Left renal pelvis (tissue), 4 donors: ENCODE results near the gene NPAS4. TPM values are rescaled to one million over a fixed set of nuclear protein-coding genes. Genes with fewer than 3 reads are reported as not detected.

Experiments
- DNase-seq, 4 donors: peaks; one replicate each; pipeline ENCODE4 v3.0.0-alpha.2; 2013; ENCODE audit warnings: low read depth in 4 of 4, low spot score in 3 of 4
- polyA plus RNA-seq, 4 donors: library from polyadenylated mRNA; unstranded; fragments of 120-200 nt; gene quantifications; one replicate each; pipeline ENCODE4 v1.2.1, GENCODE V29; 2013; ENCODE audit not compliant: insufficient read length in 4 of 4

Gene NPAS4
- polyA plus RNA-seq, 4 donors = 0.19 to 0.57 (median 0.42) TPM

- DNase-seq = no peak
Measured at GRCh38 chr11:66473608-66474515, 53.0 kb downstream of the NPAS4 start.

- no peak for DNase-seq
Measured at GRCh38 chr11:66475349-66476172, 54.7 kb downstream of the NPAS4 start.

Other genes starting within 250 kb of the NPAS4 start
- 10 to 100 TPM; 16.3 to 29.2 (median 18.9) TPM for gene KLC2, start 163.3 kb upstream of the NPAS4 start, polyA plus RNA-seq
- 100 to 1,000 TPM; 103 to 140 (median 121) TPM for gene RAB1B, start 152.4 kb upstream of the NPAS4 start, polyA plus RNA-seq
- gene CNIH2, start 142.9 kb upstream of the NPAS4 start, polyA plus RNA-seq = 1 to 10 TPM; 3.6 to 6.1 (median 4.3) TPM
- gene YIF1A, start 131.9 kb upstream of the NPAS4 start, polyA plus RNA-seq = 10 to 100 TPM; 43.0 to 57.7 (median 51.7) TPM
- not detected for gene TMEM151A, start 129.1 kb upstream of the NPAS4 start, polyA plus RNA-seq
- 100 to 1,000 TPM in 1 of 4 donors, 10 to 100 TPM in 3; 66.3 to 240 (median 72.3) TPM for gene CD248, start 104.0 kb upstream of the NPAS4 start, polyA plus RNA-seq
- 1 to 10 TPM; 1.7 to 3.7 (median 2.5) TPM for gene RIN1, start 84.6 kb upstream of the NPAS4 start, polyA plus RNA-seq
- 10 to 100 TPM; 15.3 to 36.1 (median 29.9) TPM for gene BRMS1, start 75.9 kb upstream of the NPAS4 start, polyA plus RNA-seq
- 10 to 100 TPM; 49.2 to 53.2 (median 50.5) TPM for gene B4GAT1, start 73.4 kb upstream of the NPAS4 start, polyA plus RNA-seq
- 10 to 100 TPM in 3 of 4 donors, 1 to 10 TPM in 1; 2.8 to 29.9 (median 17.9) TPM for gene SLC29A2, start 49.3 kb upstream of the NPAS4 start, polyA plus RNA-seq
- 10 to 100 TPM; 56.8 to 82.2 (median 72.2) TPM for gene MRPL11, start 17.8 kb downstream of the NPAS4 start, polyA plus RNA-seq
- gene PELI3, start 45.9 kb downstream of the NPAS4 start, polyA plus RNA-seq = 1 to 10 TPM; 4.8 to 6.9 (median 6.1) TPM
- gene DPP3, start 59.4 kb downstream of the NPAS4 start, polyA plus RNA-seq = 10 to 100 TPM in 3 of 4 donors, 1 to 10 TPM in 1; 7.7 to 22.6 (median 20.6) TPM
- gene BBS1, start 89.6 kb downstream of the NPAS4 start, polyA plus RNA-seq = 10 to 100 TPM; 36.5 to 96.9 (median 70.8) TPM
- 1 to 10 TPM; 5.9 to 9.8 (median 7.5) TPM for gene ZDHHC24, start 125.0 kb downstream of the NPAS4 start, polyA plus RNA-seq
- gene ACTN3, start 125.9 kb downstream of the NPAS4 start, polyA plus RNA-seq = under 1 TPM; 0.27 to 0.52 (median 0.48) TPM
- gene CTSF, start 147.6 kb downstream of the NPAS4 start, polyA plus RNA-seq = 100 to 1,000 TPM in 3 of 4 donors, 10 to 100 TPM in 1; 93.0 to 112 (median 104) TPM
- under 1 TPM; 0.23 to 0.50 (median 0.28) TPM for gene CCDC87, start 172.0 kb downstream of the NPAS4 start, polyA plus RNA-seq
- gene CCS, start 172.2 kb downstream of the NPAS4 start, polyA plus RNA-seq = 10 to 100 TPM; 41.5 to 77.0 (median 48.4) TPM
- gene RBM14, start 195.6 kb downstream of the NPAS4 start, polyA plus RNA-seq = 10 to 100 TPM; 50.9 to 94.3 (median 64.1) TPM
- 100 to 1,000 TPM; 173 to 257 (median 252) TPM for gene RBM4, start 217.7 kb downstream of the NPAS4 start, polyA plus RNA-seq